Vagina (tissue), 2 donors: ENCODE results near the gene MFSD8. TPM values are rescaled to one million over a fixed set of nuclear protein-coding genes. Genes with fewer than 3 reads are reported as not detected.

ENCODE experiments used
- DNase-seq, 2 donors: peaks; one replicate each; pipeline ENCODE4 v3.0.0-alpha.2; 2017; ENCODE audit errors: extremely low spot score in 2 of 2
- H3K27ac ChIP-seq: fragments of 200-600 bp; sonication (generic); one replicate; pipeline ENCODE4 v1.5.1; 2019
- H3K27me3 ChIP-seq: fragments of 200-600 bp; sonication (generic); one replicate; pipeline ENCODE4 v1.5.1; 2019
- H3K36me3 ChIP-seq, 2 donors: fragments of 200-600 bp; sonication (generic); one replicate each; pipeline ENCODE4 v1.5.1; 2017 to 2019
- H3K4me1 ChIP-seq: fragments of 200-600 bp; sonication (generic); one replicate; pipeline ENCODE4 v1.5.1; 2019
- H3K4me3 ChIP-seq, 2 donors: fragments of 200-600 bp; sonication (generic); 1 replicate in 1 of 2; 2 replicates in 1 of 2; pipeline ENCODE4 v1.5.1; 2016 to 2019
- H3K9me3 ChIP-seq: fragments of 200-600 bp; sonication (generic); one replicate; pipeline ENCODE4 v1.5.1; 2019
- CTCF ChIP-seq, 3 experiments: fragments of 450-650 bp in 2 of 3; fragments of 200-600 bp in 1 of 3; sonication (generic) in 1 of 3; IDR thresholded peaks; one replicate each; pipeline ENCODE4 v1.5.1; 2017 to 2019; ENCODE audit warnings: antibody characterized with exemption in 3 of 3, mild to moderate bottlenecking in 2 of 3, moderate library complexity in 2 of 3
- POLR2A ChIP-seq, 2 donors: fragments of 450-650 bp; IDR thresholded peaks; one replicate each; pipeline ENCODE4 v1.6.1; 2017; ENCODE audit warnings: antibody characterized with exemption in 2 of 2, mild to moderate bottlenecking in 2 of 2, moderate library complexity in 2 of 2
- POLR2AphosphoS5 ChIP-seq, 2 donors: sonication (generic); formaldehyde crosslinking; IDR thresholded peaks; one replicate each; pipeline ENCODE4 v1.9.0; 2017; ENCODE audit warnings: antibody characterized with exemption in 2 of 2, mild to moderate bottlenecking in 2 of 2, low read depth in 1 of 2; ENCODE audit not compliant: insufficient read depth in 1 of 2
- intact Hi-C: fragments of 100-400 bp; cut with DNase I; formaldehyde crosslinking; loops from one replicate; pipeline ENCODE4 v1.15.1; 2023
- small RNA-seq: library from RNA; depleted of rRNA; stranded (forward); fragments of <200 nt; gene quantifications from one replicate; pipeline ENCODE3, GENCODE V24; 2016
- total RNA-seq: library from RNA; depleted of rRNA; stranded (reverse); fragments of >200 nt; gene quantifications from one replicate; pipeline ENCODE4 v1.2.3, GENCODE V29; 2016

MFSD8 gene
- total RNA-seq, 1 donor from 2014 or later = 38.8 TPM

GRCh38 chr4:127868196-127868595 lies 96.8 kb downstream of the MFSD8 start:
- TF ChIP-seq CTCF (IDR thresholded peaks at IDR 0.05) (no peak), POLR2A (IDR thresholded peaks at IDR 0.05) (no peak), POLR2AphosphoS5 (IDR thresholded peaks at IDR 0.05; ENCODE audit: insufficient read depth in 1 of 2, low read depth in 1 of 2) (no peak)
- no peaks in the 10 kb centered on the region for H3K27me3 ChIP-seq
- no peaks in the 10 kb centered on the region for H3K9me3 ChIP-seq
- H3K4me1 ChIP-seq = peaks cover 17% of the 10 kb centered on the region
- intact Hi-C loops = no loop called here
- H3K27ac ChIP-seq = no peak overlapping the region
- no peak overlapping the region for H3K4me3 ChIP-seq
- no peaks in the 10 kb centered on the region for H3K36me3 ChIP-seq
- DNase-seq = no peak

Small RNA genes within 50 kb of the gene (small RNA-seq; reads per million reads assigned to genes)
- gene RNU6-583P = not detected

Other genes starting within 250 kb of the MFSD8 start
- gene SLC25A31, start 234.8 kb downstream of the MFSD8 start, total RNA-seq = not detected
- 14.2 TPM for gene HSPA4L, start 182.9 kb downstream of the MFSD8 start, total RNA-seq
- gene PLK4, start 84.3 kb downstream of the MFSD8 start, total RNA-seq = 6.6 TPM
- gene ABHD18, start 233 bp upstream of the MFSD8 start, total RNA-seq = 8.6 TPM
- 19.4 TPM for gene LARP1B, start 96.1 kb upstream of the MFSD8 start, total RNA-seq